ENCODE results near the gene ITLN2.
"Not testable (repeated sequence)": the region's sequence is repeated elsewhere in the genome, so short reads cannot be mapped to it uniquely, and the experiment has no call there.

The ITLN2 gene

GRCh38 chr1:160956966-160957365, 2.4 kb upstream of the ITLN2 start:
- in situ Hi-C loops (cut with HindIII; ENCODE audit: low sequenced_read_pairs), result no loop called here

- in situ Hi-C loops (cut with HindIII; ENCODE audit: low sequenced_read_pairs), result no loop called here
Measured at GRCh38 chr1:160953030-160953429, 1.6 kb downstream of the ITLN2 start.

- in situ Hi-C loops (cut with HindIII; ENCODE audit: low sequenced_read_pairs), result no loop called here
Measured at GRCh38 chr1:160952129-160952510, 2.5 kb downstream of the ITLN2 start.

GRCh38 chr1:160951443-160952128, 3.0 kb downstream of the ITLN2 start:
- in situ Hi-C loops (cut with HindIII; ENCODE audit: low sequenced_read_pairs), result no loop called here

GRCh38 chr1:160950657-160951056, 4.0 kb downstream of the ITLN2 start:
- in situ Hi-C loops (cut with HindIII; ENCODE audit: low sequenced_read_pairs), result no loop called here

- in situ Hi-C loops (cut with HindIII; ENCODE audit: low sequenced_read_pairs), result no loop called here
Measured at GRCh38 chr1:160949881-160950280, 4.7 kb downstream of the ITLN2 start.

GRCh38 chr1:160949216-160949880, 5.3 kb downstream of the ITLN2 start:
- in situ Hi-C loops (cut with HindIII; ENCODE audit: low sequenced_read_pairs), result not testable (repeated sequence)

GRCh38 chr1:160947174-160947759, 7.3 kb downstream of the ITLN2 start:
- in situ Hi-C loops (cut with HindIII; ENCODE audit: low sequenced_read_pairs), result not testable (repeated sequence)

- in situ Hi-C loops (cut with HindIII; ENCODE audit: low sequenced_read_pairs), result not testable (repeated sequence)
Measured at GRCh38 chr1:160945881-160946280, 8.7 kb downstream of the ITLN2 start.

GRCh38 chr1:160945079-160945478, 9.5 kb downstream of the ITLN2 start:
- in situ Hi-C loops (cut with HindIII; ENCODE audit: low sequenced_read_pairs), result no loop called here

GRCh38 chr1:160942926-160943325, 11.7 kb downstream of the ITLN2 start:
- in situ Hi-C loops (cut with HindIII; ENCODE audit: low sequenced_read_pairs), result no loop called here

- in situ Hi-C loops (cut with HindIII; ENCODE audit: low sequenced_read_pairs), result not testable (repeated sequence)
Measured at GRCh38 chr1:160936666-160937065, 17.9 kb downstream of the ITLN2 start.

GRCh38 chr1:160935527-160936258, 18.9 kb downstream of the ITLN2 start:
- in situ Hi-C loops (cut with HindIII; ENCODE audit: low sequenced_read_pairs), result no loop called here

- in situ Hi-C loops (cut with HindIII; ENCODE audit: low sequenced_read_pairs), result not testable (repeated sequence)
Measured at GRCh38 chr1:160933305-160933704, 21.3 kb downstream of the ITLN2 start.

- in situ Hi-C loops (cut with HindIII; ENCODE audit: low sequenced_read_pairs), result no loop called here
Measured at GRCh38 chr1:160925652-160926244, 28.9 kb downstream of the ITLN2 start.

- in situ Hi-C loops (cut with HindIII; ENCODE audit: low sequenced_read_pairs), result no loop called here
Measured at GRCh38 chr1:160924791-160925651, 29.6 kb downstream of the ITLN2 start.

- in situ Hi-C loops (cut with HindIII; ENCODE audit: low sequenced_read_pairs), result no loop called here
Measured at GRCh38 chr1:160916666-160917065, 37.9 kb downstream of the ITLN2 start.

- in situ Hi-C loops (cut with HindIII; ENCODE audit: low sequenced_read_pairs), result not testable (repeated sequence)
Measured at GRCh38 chr1:160913229-160913628, 41.4 kb downstream of the ITLN2 start.

- in situ Hi-C loops (cut with HindIII; ENCODE audit: low sequenced_read_pairs), result no loop called here
Measured at GRCh38 chr1:160911925-160912324, 42.7 kb downstream of the ITLN2 start.

GRCh38 chr1:160911441-160911840, 43.2 kb downstream of the ITLN2 start:
- in situ Hi-C loops (cut with HindIII; ENCODE audit: low sequenced_read_pairs), result no loop called here
